ENCODE results near the gene PITX3. TPM values are rescaled to one million over a fixed set of nuclear protein-coding genes. Genes with fewer than 3 reads are reported as not detected.

PITX3 gene
- polyA plus RNA-seq, 1 of the 3 experiments (the other 2 are of a cell fraction), result not detected

DNA sequence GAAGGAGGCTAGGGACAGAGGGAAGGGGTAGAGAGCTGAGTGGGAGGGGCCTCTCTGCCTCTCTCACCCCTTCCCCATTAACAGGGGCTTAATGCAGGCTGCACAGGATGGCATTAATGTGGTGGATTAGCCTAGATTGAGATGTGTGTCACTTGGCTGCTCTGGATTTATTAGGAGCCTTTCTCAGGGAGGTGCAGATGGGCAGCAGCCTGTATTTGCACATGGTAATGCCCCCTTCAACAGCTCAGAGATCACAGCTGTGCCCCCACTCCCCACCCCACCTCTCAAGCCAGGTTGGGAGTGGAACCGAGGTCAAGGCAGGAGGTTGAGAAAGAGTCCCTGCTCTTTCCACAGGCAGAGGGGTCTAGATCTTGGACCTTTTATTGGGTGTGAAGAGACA is 7.3 kb downstream of the PITX3 start:
- Histone ChIP-seq H3K9ac (no peak overlapping the region), H2AFZ (ENCODE audit: low read depth) (no peak overlapping the region), H3K4me1 (ENCODE audit: control insufficient read depth in 1 of 2, insufficient read depth in 2 of 2, low read depth in 1 of 2, low read length in 1 of 2) (peaks cover 0 to 11% of the 10 kb centered on the region in 2 experiments; a peak in 1 of 4 replicates), H3K36me3 (replicated peaks in 1 of 2; ENCODE audit: control insufficient read depth in 1 of 2, insufficient read depth in 2 of 2, low read length in 1 of 2) (no peaks in the 10 kb centered on the region), H3K4me2 (no peak overlapping the region), H3K9me3 (no peaks in the 10 kb centered on the region), H3K4me3 (ENCODE audit: low read depth in 2 of 2, low read length in 1 of 2) (no peak overlapping the region), H3K27me3 (ENCODE audit: insufficient read depth) (peaks cover 3% of the 10 kb centered on the region; the same call in 1 of the 2 replicates), H3K27ac (ENCODE audit: low read depth in 2 of 2, low read length in 1 of 2) (no peak overlapping the region), H3F3A (replicated peaks; ENCODE audit: insufficient read depth) (peaks cover 6% of the 10 kb centered on the region), H4K20me1 (ENCODE audit: insufficient read depth) (no peaks in the 10 kb centered on the region), H3K79me2 (ENCODE audit: insufficient read depth) (no peaks in the 10 kb centered on the region), H3K9me2 (no peaks in the 10 kb centered on the region)
- peak; percentile 7 for DNase-seq
- POLR2A ChIA-PET, result no interaction called here
- CTCF ChIA-PET, result interaction anchor here (0.7 to 23.6 kb wide), 6 partner anchors 8 to 169 kb away, joined by 3 to 824 read pairs (median 4); partner anchors contain the start of gene ELOVL3
- 75% methylated on average over 1 of the region's 1 CpG for WGBS (ENCODE audit: low lambda C conversion rate)
- TF ChIP-seq ZBTB33 (IDR thresholded peaks at IDR 0.05; ENCODE audit: borderline replicate concordance, low read depth) (no peak), FOXJ3 (CRISPR knock-in tag; IDR thresholded peaks at IDR 0.05) (no peak), MXI1 (IDR thresholded peaks at IDR 0.05; ENCODE audit: low read depth, low read length) (no peak), EP300 (IDR thresholded peaks at IDR 0.05; ENCODE audit: borderline replicate concordance in 1 of 2, low read depth in 1 of 2, low read length in 1 of 2) (no peak), ELF1 (IDR thresholded peaks at IDR 0.05) (no peak), TEAD4 (IDR thresholded peaks at IDR 0.05; ENCODE audit: borderline replicate concordance, insufficient read depth) (no peak), POLR2AphosphoS5 (IDR thresholded peaks at IDR 0.05; ENCODE audit: low read depth, low read length) (no peak), MEF2A (IDR thresholded peaks at IDR 0.05; ENCODE audit: borderline replicate concordance, low read depth) (no peak), EZH2phosphoT487 (IDR thresholded peaks at IDR 0.05; ENCODE audit: borderline replicate concordance, low read depth) (no peak), GATA2 (CRISPR knock-in tag; IDR thresholded peaks at IDR 0.05) (no peak)
- TF ChIP-seq, protein P1, sequence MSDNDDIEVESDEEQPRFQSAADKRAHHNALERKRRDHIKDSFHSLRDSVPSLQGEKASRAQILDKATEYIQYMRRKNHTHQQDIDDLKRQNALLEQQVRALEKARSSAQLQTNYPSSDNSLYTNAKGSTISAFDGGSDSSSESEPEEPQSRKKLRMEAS (IDR thresholded peaks at IDR 0.05; ENCODE audit: low read depth), result no peak

GRCh38 chr10:102231357-102232318 is 9.7 kb downstream of the PITX3 start:
- no peak overlapping the region for H3K9ac ChIP-seq
- no peaks in the 10 kb centered on the region for H3K79me2 ChIP-seq (ENCODE audit: insufficient read depth)
- peaks cover 17% of the 10 kb centered on the region; the same call in 1 of the 2 replicates for H3K27me3 ChIP-seq (ENCODE audit: insufficient read depth)
- ChIA-PET POLR2A (no interaction called here), CTCF (interaction anchor here (0.7 to 23.6 kb wide), 31 partner anchors 9 to 352 kb away, joined by 3 to 824 read pairs (median 8); partner anchors contain the start of genes FBXL15, GBF1, NFKB2 and PITX3)
- peak overlapping the region; percentile 89 for H3K4me2 ChIP-seq
- peak overlapping the region; percentile 42 to 46 for H3K4me3 ChIP-seq (ENCODE audit: low read depth in 2 of 2, low read length in 1 of 2)
- H3K36me3 ChIP-seq (replicated peaks in 1 of 2; ENCODE audit: control insufficient read depth in 1 of 2, insufficient read depth in 2 of 2, low read length in 1 of 2), result no peaks in the 10 kb centered on the region
- H3K4me1 ChIP-seq (ENCODE audit: control insufficient read depth in 1 of 2, insufficient read depth in 2 of 2, low read depth in 1 of 2, low read length in 1 of 2), result peaks cover 0 to 12% of the 10 kb centered on the region in 2 experiments; a peak in 1 of 4 replicates
- H3K27ac ChIP-seq (ENCODE audit: low read depth in 2 of 2, low read length in 1 of 2), result no peak overlapping the region
- 34% methylated on average over 40 of the region's 76 CpGs for WGBS (ENCODE audit: low lambda C conversion rate)
- H3K9me2 ChIP-seq, result no peaks in the 10 kb centered on the region
- no peaks in the 10 kb centered on the region for H3K9me3 ChIP-seq
- DNase-seq, result peak; percentile 85
- no peaks in the 10 kb centered on the region for H4K20me1 ChIP-seq (ENCODE audit: insufficient read depth)
- peaks cover 6% of the 10 kb centered on the region for H3F3A ChIP-seq (replicated peaks; ENCODE audit: insufficient read depth)
- no peak overlapping the region; the same call in 1 of the 2 replicates for H2AFZ ChIP-seq (ENCODE audit: low read depth)
- TF ChIP-seq SMC3 (IDR thresholded peaks at IDR 0.05; ENCODE audit: low read depth, low read length) (peak; percentile 29; the same call in 1 of the 2 replicates), USF1 (IDR thresholded peaks at IDR 0.05; ENCODE audit: borderline replicate concordance, low read depth) (no peak), MEF2A (IDR thresholded peaks at IDR 0.05; ENCODE audit: borderline replicate concordance, low read depth) (no peak), RFX5 (IDR thresholded peaks at IDR 0.05; ENCODE audit: low read length) (no peak), NRF1 (IDR thresholded peaks at IDR 0.05; ENCODE audit: low read depth, low read length) (no peak), ELF1 (IDR thresholded peaks at IDR 0.05) (no peak), TCF12 (IDR thresholded peaks at IDR 0.05) (no peak), RAD21 (IDR thresholded peaks at IDR 0.05; ENCODE audit: low read length) (0 out of 2 replicates have a peak, but pooled peaks have one; percentile 14)
- TF ChIP-seq, protein P2, sequence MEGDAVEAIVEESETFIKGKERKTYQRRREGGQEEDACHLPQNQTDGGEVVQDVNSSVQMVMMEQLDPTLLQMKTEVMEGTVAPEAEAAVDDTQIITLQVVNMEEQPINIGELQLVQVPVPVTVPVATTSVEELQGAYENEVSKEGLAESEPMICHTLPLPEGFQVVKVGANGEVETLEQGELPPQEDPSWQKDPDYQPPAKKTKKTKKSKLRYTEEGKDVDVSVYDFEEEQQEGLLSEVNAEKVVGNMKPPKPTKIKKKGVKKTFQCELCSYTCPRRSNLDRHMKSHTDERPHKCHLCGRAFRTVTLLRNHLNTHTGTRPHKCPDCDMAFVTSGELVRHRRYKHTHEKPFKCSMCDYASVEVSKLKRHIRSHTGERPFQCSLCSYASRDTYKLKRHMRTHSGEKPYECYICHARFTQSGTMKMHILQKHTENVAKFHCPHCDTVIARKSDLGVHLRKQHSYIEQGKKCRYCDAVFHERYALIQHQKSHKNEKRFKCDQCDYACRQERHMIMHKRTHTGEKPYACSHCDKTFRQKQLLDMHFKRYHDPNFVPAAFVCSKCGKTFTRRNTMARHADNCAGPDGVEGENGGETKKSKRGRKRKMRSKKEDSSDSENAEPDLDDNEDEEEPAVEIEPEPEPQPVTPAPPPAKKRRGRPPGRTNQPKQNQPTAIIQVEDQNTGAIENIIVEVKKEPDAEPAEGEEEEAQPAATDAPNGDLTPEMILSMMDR (IDR thresholded peaks at IDR 0.05), result peak; percentile 77
- TF ChIP-seq, protein P3, sequence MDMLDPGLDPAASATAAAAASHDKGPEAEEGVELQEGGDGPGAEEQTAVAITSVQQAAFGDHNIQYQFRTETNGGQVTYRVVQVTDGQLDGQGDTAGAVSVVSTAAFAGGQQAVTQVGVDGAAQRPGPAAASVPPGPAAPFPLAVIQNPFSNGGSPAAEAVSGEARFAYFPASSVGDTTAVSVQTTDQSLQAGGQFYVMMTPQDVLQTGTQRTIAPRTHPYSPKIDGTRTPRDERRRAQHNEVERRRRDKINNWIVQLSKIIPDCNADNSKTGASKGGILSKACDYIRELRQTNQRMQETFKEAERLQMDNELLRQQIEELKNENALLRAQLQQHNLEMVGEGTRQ (IDR thresholded peaks at IDR 0.05; ENCODE audit: borderline replicate concordance, low read depth, low read length), result no peak
- TF ChIP-seq, protein P1 (IDR thresholded peaks at IDR 0.05; ENCODE audit: low read depth), result no peak

All from SK-N-SH (cell line).